SU-DHL-6 (cell line): ENCODE data around the gene COMMD8.
"Not testable (repeated sequence)": the region's sequence is repeated elsewhere in the genome, so short reads cannot be mapped to it uniquely, and the experiment has no call there.

Experiments
- H2AFZ ChIP-seq: fragments of 200-600 bp; sonication (generic); 2 replicates; pipeline ENCODE4 v1.6.1; 2014; ENCODE audit warnings: low read depth, mild to moderate bottlenecking, moderate library complexity, mixed read lengths, antibody characterized with exemption, low read length; ENCODE audit not compliant: severe bottlenecking
- H3F3A ChIP-seq: fragments of 200-600 bp; shearing (Covaris generic); 2 replicates; pipeline ENCODE4 v1.6.0; 2016; ENCODE audit warnings: antibody characterized with exemption, mild to moderate bottlenecking; ENCODE audit not compliant: insufficient read depth
- H3K27ac ChIP-seq: fragments of 200-600 bp; sonication (generic); 2 replicates; pipeline ENCODE4 v1.5.1; 2016; ENCODE audit warnings: low read depth, mild to moderate bottlenecking, low read length, moderate library complexity, mixed read lengths
- H3K27me3 ChIP-seq: fragments of 200-600 bp; sonication (generic), shearing (Covaris generic); 2 replicates; pipeline ENCODE4 v1.6.0; 2014; ENCODE audit warnings: mild to moderate bottlenecking, low read length
- H3K36me3 ChIP-seq: fragments of 200-600 bp; sonication (generic); 2 replicates; pipeline ENCODE4 v1.6.1; 2014; ENCODE audit warnings: mild to moderate bottlenecking, low read length, mixed read lengths
- H3K4me2 ChIP-seq: fragments of 300-600, 200-600 bp; shearing (Covaris generic), sonication (generic); 2 replicates; pipeline ENCODE4 v1.6.0; 2014; ENCODE audit warnings: low read length, low read depth, mild to moderate bottlenecking; ENCODE audit not compliant: poor library complexity, severe bottlenecking
- H3K4me3 ChIP-seq: fragments of 200-600 bp; sonication (generic); 2 replicates; pipeline ENCODE4 v1.5.1; 2014; ENCODE audit warnings: antibody characterized with exemption, low read length, mild to moderate bottlenecking, mixed read lengths; ENCODE audit not compliant: insufficient read depth, poor library complexity, severe bottlenecking
- H3K79me2 ChIP-seq: fragments of 200-600 bp; sonication (generic); 2 replicates; pipeline ENCODE4 v1.6.1; 2014; ENCODE audit warnings: mild to moderate bottlenecking, low read length, moderate library complexity; ENCODE audit not compliant: insufficient read depth
- H3K9ac ChIP-seq: fragments of 200-600 bp; sonication (generic); 2 replicates; pipeline ENCODE4 v1.7.0; 2014; ENCODE audit warnings: mild to moderate bottlenecking, low read length
- H3K9me2 ChIP-seq: fragments of 200-600 bp; sonication (generic); replicated peaks from 2 replicates; pipeline ENCODE4 v1.6.1; 2014; ENCODE audit warnings: low read length; ENCODE audit not compliant: insufficient read depth
- H3K9me3 ChIP-seq: fragments of 200-600 bp; sonication (generic); 2 replicates; pipeline ENCODE4 v1.6.1; 2014; ENCODE audit warnings: low read length, mixed read lengths; ENCODE audit not compliant: insufficient read depth
- H4K20me1 ChIP-seq: fragments of 200-600 bp; sonication (generic); 2 replicates; pipeline ENCODE4 v1.6.1; 2014; ENCODE audit warnings: low read depth, mild to moderate bottlenecking, antibody characterized with exemption, low read length, moderate library complexity, mixed read lengths
- CTCF ChIP-seq: fragments of 200-600 bp; sonication (generic); IDR thresholded peaks from one replicate; pipeline ENCODE4 v1.5.1; 2017; ENCODE audit warnings: antibody characterized with exemption, mild to moderate bottlenecking, low read length, moderate library complexity; ENCODE audit not compliant: insufficient read depth, poor library complexity, severe bottlenecking
- EZH2phosphoT487 ChIP-seq: fragments of 200-600 bp; sonication (generic), shearing (Covaris generic); conservative IDR thresholded peaks from 2 replicates; pipeline ENCODE4 v1.6.1; 2018; ENCODE audit warnings: mild to moderate bottlenecking, antibody characterized with exemption, low read length, moderate library complexity, mixed read lengths

Gene COMMD8

DNA sequence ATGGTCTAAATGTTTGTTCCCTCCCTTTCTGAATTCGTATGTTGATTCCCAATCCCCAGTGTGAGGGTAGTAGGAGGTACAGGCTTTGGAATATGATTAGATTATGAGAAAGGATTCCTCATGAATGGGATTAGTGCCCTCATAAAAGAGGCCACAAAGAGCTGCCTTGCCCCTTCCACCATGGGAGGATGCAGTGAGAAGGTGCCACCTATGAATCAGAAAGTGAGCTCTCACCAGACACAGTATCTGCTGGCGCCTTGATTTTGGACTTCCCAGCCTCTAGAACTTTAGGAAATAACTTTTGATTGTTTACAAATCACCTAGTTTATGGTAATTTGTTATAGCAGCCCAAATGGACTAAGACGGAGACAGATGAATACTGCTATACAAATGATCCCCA is 25.2 kb upstream of the COMMD8 start:
- no peaks in the 10 kb centered on the region for H3K36me3 ChIP-seq
- no peak overlapping the region for H3K9ac ChIP-seq
- no peaks in the 10 kb centered on the region for H3K27me3 ChIP-seq
- no peak overlapping the region for H3K27ac ChIP-seq
- H3K9me2 ChIP-seq, result no peaks in the 10 kb centered on the region
- no peaks in the 10 kb centered on the region for H4K20me1 ChIP-seq
- H3K79me2 ChIP-seq, result no peaks in the 10 kb centered on the region
- H3K4me3 ChIP-seq, result no peak overlapping the region
- peaks cover 4% of the 10 kb centered on the region; the same call in 1 of the 2 replicates for H3F3A ChIP-seq
- TF ChIP-seq EZH2phosphoT487 (no peak), CTCF (no peak)
- H3K4me2 ChIP-seq, result no peak overlapping the region
- H3K9me3 ChIP-seq, result no peaks in the 10 kb centered on the region
- H2AFZ ChIP-seq, result no peak overlapping the region

- not testable (repeated sequence) for H3K27me3 ChIP-seq, H3K36me3 ChIP-seq, H3K9me2 ChIP-seq, H4K20me1 ChIP-seq, H3K79me2 ChIP-seq, H3K4me3 ChIP-seq, H3K9me3 ChIP-seq, H3K9ac ChIP-seq, H2AFZ ChIP-seq, H3F3A ChIP-seq, H3K27ac ChIP-seq
- peak overlapping the region; percentile 84 for H3K4me2 ChIP-seq
Observed at GRCh38 chr4:47486727-47487126, 23.2 kb upstream of the COMMD8 start.

- Histone ChIP-seq H3K4me2 (peak overlapping the region; percentile 84), H3K27ac (no peak overlapping the region), H3K36me3 (no peaks in the 10 kb centered on the region), H3K9me2 (no peaks in the 10 kb centered on the region), H3F3A (peaks cover 4% of the 10 kb centered on the region; the same call in 1 of the 2 replicates), H3K9ac (peak overlapping the region; percentile 66), H4K20me1 (no peaks in the 10 kb centered on the region), H3K79me2 (no peaks in the 10 kb centered on the region), H2AFZ (no peak overlapping the region), H3K4me3 (peak overlapping the region; percentile 82), H3K27me3 (no peaks in the 10 kb centered on the region), H3K9me3 (no peaks in the 10 kb centered on the region)
- TF ChIP-seq CTCF (no peak), EZH2phosphoT487 (no peak)
Observed at GRCh38 chr4:47486231-47486673, 22.8 kb upstream of the COMMD8 start.

DNA sequence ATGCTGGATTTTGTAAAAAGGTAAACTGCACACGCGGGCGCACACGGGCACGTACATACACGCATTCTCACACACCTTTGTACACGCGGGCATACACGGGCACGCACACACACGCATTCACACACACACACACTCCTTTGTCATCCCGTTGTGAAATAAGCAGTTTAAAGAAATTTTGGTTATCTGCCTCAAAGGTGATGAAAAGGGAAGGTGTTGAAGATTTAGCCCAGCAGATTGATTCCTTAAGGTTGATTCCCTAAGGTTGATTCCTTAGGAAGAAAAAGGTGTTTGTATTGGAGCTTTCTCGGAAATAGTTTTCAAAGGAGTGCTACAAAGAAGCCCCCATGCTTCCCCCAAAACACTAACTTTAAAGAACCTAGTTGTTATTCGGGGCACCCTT is 22.3 kb upstream of the COMMD8 start:
- H3K9me2 ChIP-seq, result no peaks in the 10 kb centered on the region
- no peak overlapping the region for H3K27ac ChIP-seq
- H3K4me3 ChIP-seq, result peak overlapping the region; percentile 82
- peaks cover 4% of the 10 kb centered on the region; the same call in 1 of the 2 replicates for H3F3A ChIP-seq
- no peaks in the 10 kb centered on the region for H3K9me3 ChIP-seq
- no peaks in the 10 kb centered on the region for H3K36me3 ChIP-seq
- H3K9ac ChIP-seq, result peak overlapping the region; percentile 66
- peak overlapping the region; percentile 94 for H2AFZ ChIP-seq
- peak overlapping the region; percentile 84 for H3K4me2 ChIP-seq
- no peaks in the 10 kb centered on the region for H4K20me1 ChIP-seq
- no peaks in the 10 kb centered on the region for H3K79me2 ChIP-seq
- no peaks in the 10 kb centered on the region for H3K27me3 ChIP-seq
- TF ChIP-seq CTCF (no peak), EZH2phosphoT487 (no peak)
